ENCODE results near the gene CTDP1. TPM values are rescaled to one million over a fixed set of nuclear protein-coding genes. Genes with fewer than 3 reads are reported as not detected.

Gene CTDP1
- polyA plus RNA-seq, 1 donor (not counting 4 experiments of a cell fraction or from before 2014, with no cell fraction given): 9.2 TPM

GRCh38 chr18:79634593-79635426 lies 44.8 kb upstream of the CTDP1 start:
- Histone ChIP-seq H3K9me1 (ENCODE audit: control insufficient read depth, extremely low read depth, insufficient read depth, low read length) (no peaks in the 10 kb centered on the region), H3K79me2 (ENCODE audit: control insufficient read depth, insufficient read depth, low read length) (no peaks in the 10 kb centered on the region), H3K36me3 (ENCODE audit: control insufficient read depth in 2 of 2, extremely low read depth in 1 of 2, insufficient read depth in 2 of 2, low read length in 2 of 2) (no peaks in the 10 kb centered on the region), H3K9me3 (ENCODE audit: control insufficient read depth, low read depth, low read length) (peaks cover 3% of the 10 kb centered on the region), H3K27ac (ENCODE audit: control insufficient read depth, insufficient read depth, low read length) (no peak overlapping the region), H2AFZ (ENCODE audit: control insufficient read depth, low read length) (no peak overlapping the region), H4K20me1 (ENCODE audit: control insufficient read depth, extremely low read depth, insufficient read depth, low read length) (no peaks in the 10 kb centered on the region), H3K9ac (ENCODE audit: control insufficient read depth, extremely low read depth, insufficient read depth, low read length) (no peak overlapping the region), H3K4me1 (ENCODE audit: control insufficient read depth, extremely low read depth, insufficient read depth, low read length) (no peaks in the 10 kb centered on the region), H3K4me3 (ENCODE audit: control insufficient read depth in 2 of 3, extremely low read depth in 1 of 3, insufficient read depth in 2 of 3, low read depth in 1 of 3, low read length in 3 of 3) (no peak overlapping the region), H3K4me2 (ENCODE audit: control insufficient read depth, extremely low read depth, insufficient read depth, low read depth, low read length) (no peak overlapping the region), H3K27me3 (ENCODE audit: control insufficient read depth, extremely low read depth, insufficient read depth, low read length) (peaks cover 24% of the 10 kb centered on the region)
- no peak for FAIRE-seq
- no peak for DNase-seq (ENCODE audit: low read depth, low spot score)
- dilution Hi-C loops (cut with MboI; ENCODE audit: extremely low pct_ligation_motif_present, low sequenced_read_pairs): no loop called here
- no peak for TF ChIP-seq EZH2 (IDR thresholded peaks at IDR 0.05; ENCODE audit: low read length)
- TF ChIP-seq CTCF (optimal IDR thresholded peaks at IDR 0.05 in 1 of 3, IDR thresholded peaks at IDR 0.05 in 1 of 3, conservative IDR thresholded peaks at IDR 0.05 in 1 of 3; ENCODE audit: extremely low read depth in 1 of 3, insufficient read depth in 2 of 3, low read length in 3 of 3): no peak

- FAIRE-seq (no peak), DNase-seq (ENCODE audit: low read depth, low spot score) (no peak)
- Histone ChIP-seq H3K36me3 (ENCODE audit: control insufficient read depth in 2 of 2, extremely low read depth in 1 of 2, insufficient read depth in 2 of 2, low read length in 2 of 2) (no peaks in the 10 kb centered on the region), H2AFZ (ENCODE audit: control insufficient read depth, low read length) (no peak overlapping the region), H3K9me1 (ENCODE audit: control insufficient read depth, extremely low read depth, insufficient read depth, low read length) (no peaks in the 10 kb centered on the region), H3K9me3 (ENCODE audit: control insufficient read depth, low read depth, low read length) (peaks cover 3% of the 10 kb centered on the region), H3K9ac (ENCODE audit: control insufficient read depth, extremely low read depth, insufficient read depth, low read length) (no peak overlapping the region), H3K27ac (ENCODE audit: control insufficient read depth, insufficient read depth, low read length) (no peak overlapping the region), H3K27me3 (ENCODE audit: control insufficient read depth, extremely low read depth, insufficient read depth, low read length) (peaks cover 24% of the 10 kb centered on the region), H3K79me2 (ENCODE audit: control insufficient read depth, insufficient read depth, low read length) (no peaks in the 10 kb centered on the region), H3K4me1 (ENCODE audit: control insufficient read depth, extremely low read depth, insufficient read depth, low read length) (no peaks in the 10 kb centered on the region), H3K4me3 (ENCODE audit: control insufficient read depth in 2 of 3, extremely low read depth in 1 of 3, insufficient read depth in 2 of 3, low read depth in 1 of 3, low read length in 3 of 3) (no peak overlapping the region), H4K20me1 (ENCODE audit: control insufficient read depth, extremely low read depth, insufficient read depth, low read length) (no peaks in the 10 kb centered on the region), H3K4me2 (ENCODE audit: control insufficient read depth, extremely low read depth, insufficient read depth, low read depth, low read length) (no peak overlapping the region)
- TF ChIP-seq EZH2 (IDR thresholded peaks at IDR 0.05; ENCODE audit: low read length) (no peak), CTCF (optimal IDR thresholded peaks at IDR 0.05 in 1 of 3, IDR thresholded peaks at IDR 0.05 in 1 of 3, conservative IDR thresholded peaks at IDR 0.05 in 1 of 3; ENCODE audit: extremely low read depth in 1 of 3, insufficient read depth in 2 of 3, low read length in 3 of 3) (no peak)
- dilution Hi-C loops (cut with MboI; ENCODE audit: extremely low pct_ligation_motif_present, low sequenced_read_pairs): no loop called here
Observed at GRCh38 chr18:79635427-79635726, 44.2 kb upstream of the CTDP1 start.

Measured in keratinocyte (primary cell).